GM12873 (cell line): ENCODE measurements around the gene SPPL2B.

ENCODE experiments used
- CTCF ChIP-seq: IDR thresholded peaks from 2 replicates; pipeline ENCODE4 v1.5.1; 2012; ENCODE audit warnings: low read depth, mild to moderate bottlenecking, moderate library complexity, low read length, control low read depth; ENCODE audit not compliant: insufficient read depth; ENCODE audit errors: missing control alignments

SPPL2B gene

GRCh38 chr19:2320939-2321338 lies 7.5 kb upstream of the SPPL2B start:
- TF ChIP-seq CTCF: no peak

GRCh38 chr19:2321565-2322283 lies 6.8 kb upstream of the SPPL2B start:
- no peak for TF ChIP-seq CTCF

- TF ChIP-seq CTCF: no peak
Measured at GRCh38 chr19:2323707-2324106, 4.8 kb upstream of the SPPL2B start.

- no peak for TF ChIP-seq CTCF
Measured at GRCh38 chr19:2324220-2324948, 4.1 kb upstream of the SPPL2B start.

GRCh38 chr19:2325281-2326046 lies 3.0 kb upstream of the SPPL2B start:
- no peak for TF ChIP-seq CTCF

- TF ChIP-seq CTCF: no peak
Measured at GRCh38 chr19:2326699-2327360, 1.7 kb upstream of the SPPL2B start.
